NAMALWA (cell line): Measurements from ENCODE around the gene DNAJC16.
"Not testable (repeated sequence)": the region's sequence is repeated elsewhere in the genome, so short reads cannot be mapped to it uniquely, and the experiment has no call there.

Experiments
- DNase-seq: peaks from one replicate; pipeline ENCODE4 v3.0.0-alpha.2; 2015; ENCODE audit warnings: low spot score

Gene DNAJC16

DNA sequence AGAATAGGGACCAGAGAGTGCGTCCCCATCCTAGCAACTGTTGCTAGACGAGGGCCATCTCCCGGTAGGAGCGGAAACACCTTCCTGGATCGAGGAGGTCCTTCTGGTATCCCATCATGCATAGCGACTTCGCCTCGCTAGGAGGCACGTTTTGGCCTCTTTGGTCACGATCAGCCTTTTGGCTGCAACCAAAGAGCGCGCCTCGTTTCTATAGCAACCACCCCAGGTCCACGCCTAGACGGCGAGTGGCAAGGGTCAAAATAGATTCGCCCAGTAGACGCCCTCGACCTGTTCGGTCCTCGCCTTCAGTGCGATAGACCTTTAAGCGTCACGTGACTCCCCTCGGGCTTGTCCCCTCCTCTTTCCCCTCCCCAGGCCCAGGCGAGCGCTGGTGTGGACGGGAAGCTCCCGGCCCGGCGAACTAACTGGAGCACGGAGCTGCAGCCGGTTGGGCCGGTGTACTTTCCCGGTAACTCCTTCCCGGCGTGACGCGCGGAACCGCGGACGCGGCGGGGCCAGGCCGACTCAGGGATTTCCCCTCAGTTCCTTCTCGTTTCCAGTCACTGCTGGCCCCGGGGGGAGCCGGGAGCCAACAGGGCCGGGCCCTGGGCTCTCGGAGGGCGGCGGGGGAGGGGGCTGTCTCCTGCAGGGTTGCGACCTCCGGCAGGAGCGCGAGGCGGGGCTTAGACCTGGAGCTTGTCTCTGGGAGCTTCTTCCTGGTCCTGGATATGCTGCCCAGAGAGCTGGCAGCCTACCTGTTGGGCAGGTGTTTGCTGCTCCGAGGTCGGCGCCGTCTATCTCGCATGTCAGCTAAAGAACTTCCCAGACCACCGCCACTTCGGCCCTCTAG is at the start of gene DNAJC16:
Gene DNAJC16 (plus strand): TSS at position 359 of the 850 bp plus-strand sequence. CDS start 2,258 bp downstream, outside the sequence.
- DNase-seq: peak; percentile 100

DNA sequence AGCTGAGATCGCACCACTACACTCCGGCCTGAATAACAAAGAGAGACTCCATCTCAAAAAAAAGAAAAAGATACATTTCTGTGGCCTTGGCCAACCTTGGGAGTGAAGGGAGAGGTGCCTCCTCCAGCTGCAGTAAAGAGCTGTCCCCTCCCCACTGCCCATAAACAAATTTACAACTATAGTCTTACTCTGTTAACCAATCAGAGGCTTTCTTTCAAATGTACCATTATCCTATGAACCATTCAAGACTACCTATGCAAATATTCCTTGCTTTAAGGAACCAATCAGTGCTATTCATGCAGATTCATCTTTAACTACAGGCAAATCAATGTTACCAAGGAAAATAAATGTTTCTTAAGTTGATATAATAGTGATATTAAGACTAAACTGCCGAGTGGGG is 49.7 kb upstream of the DNAJC16 start:
- peak; percentile 61 for DNase-seq

DNA sequence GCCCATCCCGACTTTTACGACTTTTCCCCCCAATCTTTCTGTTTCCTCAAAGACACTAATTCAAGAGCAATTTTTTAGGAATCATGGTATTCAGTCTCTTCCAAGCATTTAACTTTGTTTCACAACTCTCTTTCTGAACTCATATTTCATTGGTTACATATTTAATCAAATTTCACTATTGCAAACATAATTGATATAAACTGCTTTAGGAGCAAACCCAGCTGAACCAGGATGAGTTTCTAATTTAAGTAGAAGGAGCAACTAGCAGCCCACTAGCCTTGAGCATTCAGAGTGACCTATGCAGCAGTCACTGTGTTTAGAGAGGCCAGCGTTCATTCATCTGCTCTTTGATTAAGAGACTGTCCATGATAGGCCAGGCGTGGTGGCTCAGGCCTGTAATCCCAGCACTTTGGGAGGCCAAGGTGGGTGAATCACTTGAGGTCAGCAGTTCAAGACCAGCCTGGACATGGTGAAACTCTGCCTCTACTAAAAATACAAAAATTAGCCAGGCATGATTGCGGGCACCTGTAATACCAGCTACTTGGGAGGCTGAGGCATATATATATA is 48.9 kb upstream of the DNAJC16 start:
- no peak for DNase-seq

DNA sequence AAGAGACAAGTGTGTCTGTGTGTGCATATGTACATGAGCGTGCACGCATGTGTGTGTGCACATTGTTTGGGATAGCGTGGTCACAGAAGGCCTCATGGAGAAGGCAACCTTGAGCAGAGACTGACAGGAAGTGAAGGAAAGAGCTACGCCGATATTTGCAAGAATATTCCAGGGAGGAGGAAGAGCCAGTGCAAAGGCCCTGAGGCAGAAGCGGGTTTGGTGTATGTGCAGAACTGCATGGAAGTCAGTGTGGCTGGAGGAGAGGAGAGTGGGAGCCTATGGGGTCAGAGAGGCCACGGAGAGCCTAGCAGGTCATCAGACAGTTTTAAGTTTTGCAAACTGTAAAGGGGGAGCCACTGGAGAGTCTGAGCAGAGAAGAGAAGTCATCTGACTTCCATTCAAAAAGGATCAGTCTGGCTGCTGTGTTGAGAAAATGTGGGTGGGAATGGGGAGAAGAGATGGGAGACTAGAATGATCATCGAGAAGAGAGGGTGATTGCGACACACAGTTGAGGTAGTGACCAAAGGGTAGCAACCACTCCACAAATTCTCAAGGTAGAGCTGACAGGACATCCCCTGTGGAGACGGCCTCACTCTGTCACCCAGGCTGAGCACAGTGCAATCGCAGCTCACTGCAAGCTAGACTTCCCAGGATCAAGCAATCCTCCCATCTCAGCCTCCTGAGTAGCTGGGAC is 46.8 kb upstream of the DNAJC16 start:
- DNase-seq: no peak

DNA sequence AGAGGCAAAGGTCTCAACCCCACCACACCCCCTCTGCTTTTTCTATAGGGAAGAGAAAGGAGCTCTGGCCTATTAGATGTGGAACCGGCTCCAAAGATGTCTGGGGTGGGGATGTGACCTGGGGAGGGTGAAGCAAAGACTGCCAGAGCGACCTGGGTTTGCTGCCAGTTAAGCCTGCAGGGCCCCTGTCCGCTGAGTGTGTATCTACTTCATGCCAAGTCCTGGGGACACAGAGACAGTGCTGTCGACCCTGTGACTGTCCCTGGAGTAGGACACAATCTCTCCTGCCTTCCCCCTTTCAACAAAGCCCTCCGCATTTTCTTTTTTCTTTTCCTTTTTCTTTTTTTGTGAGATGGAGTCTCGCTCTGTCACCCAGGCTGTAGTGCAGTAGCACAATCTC is 44.2 kb upstream of the DNAJC16 start:
- not testable (repeated sequence) for DNase-seq

DNA sequence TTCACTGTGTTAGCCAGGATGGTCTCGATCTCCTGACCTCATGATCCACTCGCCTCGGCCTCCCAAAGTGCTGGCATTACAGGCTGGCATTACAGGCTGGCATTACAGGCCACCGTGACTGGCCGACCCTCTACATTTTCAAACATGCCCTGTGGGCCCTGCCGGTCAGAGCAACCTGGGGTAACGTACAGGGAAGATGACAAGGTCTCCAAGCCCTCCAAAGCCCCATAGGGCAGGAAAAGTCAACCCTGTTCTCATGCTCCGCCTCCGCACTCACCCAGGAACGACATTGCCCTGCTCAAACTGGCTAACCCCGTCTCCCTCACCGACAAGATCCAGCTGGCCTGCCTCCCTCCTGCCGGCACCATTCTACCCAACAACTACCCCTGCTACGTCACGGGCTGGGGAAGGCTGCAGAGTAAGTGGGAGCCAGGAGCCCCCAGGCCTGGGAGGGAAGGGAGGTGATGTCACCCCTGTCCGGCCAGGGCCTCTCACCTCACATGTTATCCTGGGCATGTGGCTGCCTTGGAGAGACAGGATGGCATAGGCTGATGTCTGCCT is 43.6 kb upstream of the DNAJC16 start:
- not testable (repeated sequence) for DNase-seq

DNA sequence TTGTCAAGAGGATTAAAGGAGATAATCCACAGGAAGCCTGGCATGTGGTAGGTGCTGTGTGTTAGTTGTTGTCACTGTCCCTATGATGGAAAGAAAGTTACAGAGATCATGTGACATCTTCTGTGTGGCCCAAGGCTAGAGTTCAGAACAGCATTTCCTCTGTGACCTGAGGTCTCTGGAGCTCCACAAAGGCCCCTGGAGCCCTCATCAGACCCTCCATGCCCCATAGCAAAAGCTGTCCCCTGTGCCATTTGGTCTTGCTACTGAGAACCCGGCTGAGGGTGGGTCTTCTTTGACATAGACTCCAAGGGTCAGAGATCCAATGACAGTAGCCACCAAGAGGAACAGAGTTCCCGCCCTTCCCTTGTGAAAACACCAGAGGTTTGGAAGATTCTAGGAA is 42.7 kb upstream of the DNAJC16 start:
- no peak for DNase-seq

DNA sequence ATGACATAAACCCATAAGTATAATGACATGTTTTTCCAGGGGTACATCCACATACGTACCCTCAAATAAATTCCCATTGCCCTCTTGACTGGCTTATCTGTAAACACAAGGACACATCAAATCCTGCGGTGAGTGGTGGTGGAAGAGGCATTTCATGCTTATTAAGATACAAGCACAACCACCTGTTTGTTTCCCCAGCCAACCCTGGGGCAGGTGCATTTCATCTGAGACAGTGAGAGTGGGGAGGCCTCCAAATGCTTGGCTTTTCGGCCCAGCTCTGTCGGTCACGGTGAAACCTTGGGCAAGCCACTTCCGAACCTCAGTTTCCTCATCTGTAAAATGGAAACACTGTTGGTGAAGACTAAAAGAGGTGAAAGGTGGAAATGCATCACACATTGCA is 42.2 kb upstream of the DNAJC16 start:
- DNase-seq: not testable (repeated sequence)

DNA sequence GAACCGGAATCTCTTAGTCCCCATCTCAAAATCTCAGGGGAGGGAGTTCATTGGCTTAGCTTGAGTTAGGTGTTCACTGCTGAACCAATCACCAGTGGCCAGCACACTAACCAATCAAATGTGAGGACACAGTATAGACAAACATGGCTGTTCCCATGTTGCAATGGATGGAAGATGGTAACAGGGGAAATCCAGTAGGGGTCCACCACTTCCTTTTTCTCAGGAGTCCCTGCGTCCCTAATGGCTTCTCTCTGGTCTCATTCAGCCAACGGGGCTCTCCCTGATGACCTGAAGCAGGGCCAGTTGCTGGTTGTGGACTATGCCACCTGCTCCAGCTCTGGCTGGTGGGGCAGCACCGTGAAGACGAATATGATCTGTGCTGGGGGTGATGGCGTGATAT is 41.0 kb upstream of the DNAJC16 start:
- DNase-seq: no peak

DNA sequence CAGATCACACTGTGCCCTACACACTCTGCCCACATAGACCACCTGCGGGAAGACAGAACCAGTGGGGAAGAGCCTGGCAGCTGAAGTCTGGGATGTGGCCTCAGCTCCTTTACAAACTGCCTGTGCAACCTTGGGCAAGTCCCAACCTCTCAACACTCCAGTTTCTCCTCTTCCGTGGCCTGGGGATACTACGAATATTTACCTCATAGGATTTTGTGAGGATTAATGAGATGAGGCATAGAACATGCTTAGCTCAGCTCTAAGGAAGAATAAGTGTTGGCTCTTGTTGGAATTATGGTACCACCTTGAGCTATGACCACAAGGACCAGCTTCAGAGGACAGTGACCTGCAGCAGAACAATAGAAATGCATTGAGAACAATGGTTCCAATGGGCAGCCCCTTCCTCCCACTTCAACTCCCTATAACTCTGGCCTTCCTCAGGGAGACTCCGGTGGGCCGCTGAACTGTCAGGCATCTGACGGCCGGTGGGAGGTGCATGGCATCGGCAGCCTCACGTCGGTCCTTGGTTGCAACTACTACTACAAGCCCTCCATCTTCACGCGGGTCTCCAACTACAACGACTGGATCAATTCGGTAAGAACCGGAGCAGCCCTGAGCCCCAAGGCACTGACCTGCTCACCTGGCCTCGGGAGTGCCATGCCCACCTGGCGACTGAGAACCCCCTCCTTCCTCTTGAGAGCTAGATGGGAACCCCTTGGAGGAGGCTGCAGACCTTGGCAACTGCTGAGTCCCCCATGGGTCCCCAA is 39.6 kb upstream of the DNAJC16 start:
- DNase-seq: not testable (repeated sequence)

DNA sequence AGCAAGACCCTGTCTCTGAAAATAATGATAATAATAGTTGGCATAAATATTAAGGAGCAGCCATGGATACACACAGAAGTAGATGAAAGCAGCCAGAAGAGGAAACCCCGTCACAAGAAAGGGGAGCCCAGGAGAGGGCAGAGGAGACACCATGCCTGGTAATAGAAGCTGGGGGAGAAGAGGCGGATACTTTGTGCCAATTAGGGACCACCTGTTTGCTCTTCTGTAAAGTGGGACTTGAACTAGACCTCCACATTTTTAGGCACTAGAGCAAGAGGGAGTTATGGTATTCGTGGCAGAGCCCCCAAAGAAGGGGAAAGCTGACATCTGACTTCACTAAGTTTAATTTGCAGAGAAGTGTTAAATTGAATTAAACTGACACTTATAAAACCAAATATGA is 38.3 kb upstream of the DNAJC16 start:
- DNase-seq: no peak

DNA sequence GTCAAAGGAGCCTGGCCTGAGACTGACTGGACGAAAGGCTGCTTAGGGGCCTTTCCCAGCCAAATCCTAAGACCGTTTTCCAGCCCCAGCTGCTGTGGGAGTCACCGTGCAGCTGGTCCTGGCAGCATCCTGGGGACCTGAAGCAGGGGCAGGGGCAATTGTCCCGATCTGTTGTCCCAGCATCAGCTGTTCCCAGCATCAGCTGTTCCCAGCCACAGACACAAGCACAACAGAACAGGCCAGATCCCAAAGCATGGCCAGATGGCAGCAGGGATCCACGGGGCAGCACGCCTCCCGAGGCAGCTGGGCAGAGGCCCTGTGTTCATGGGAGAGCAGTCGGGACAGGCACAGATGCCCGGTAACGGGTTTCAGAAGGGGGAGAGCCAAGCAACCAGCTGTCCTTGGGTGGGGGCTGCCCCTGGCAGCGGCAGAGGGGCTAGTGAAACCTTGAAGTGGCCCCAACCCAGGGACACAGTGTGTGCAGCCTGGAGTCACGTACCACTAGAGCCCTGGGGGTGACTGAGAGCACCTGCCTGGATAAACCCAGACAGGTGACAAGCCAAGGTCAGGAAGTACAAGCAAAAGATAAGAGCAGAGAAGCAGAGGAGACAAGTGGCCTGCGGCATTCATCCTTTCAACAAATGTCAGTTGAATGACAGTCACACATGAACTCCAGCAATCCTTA is 37.5 kb upstream of the DNAJC16 start:
- DNase-seq: no peak

DNA sequence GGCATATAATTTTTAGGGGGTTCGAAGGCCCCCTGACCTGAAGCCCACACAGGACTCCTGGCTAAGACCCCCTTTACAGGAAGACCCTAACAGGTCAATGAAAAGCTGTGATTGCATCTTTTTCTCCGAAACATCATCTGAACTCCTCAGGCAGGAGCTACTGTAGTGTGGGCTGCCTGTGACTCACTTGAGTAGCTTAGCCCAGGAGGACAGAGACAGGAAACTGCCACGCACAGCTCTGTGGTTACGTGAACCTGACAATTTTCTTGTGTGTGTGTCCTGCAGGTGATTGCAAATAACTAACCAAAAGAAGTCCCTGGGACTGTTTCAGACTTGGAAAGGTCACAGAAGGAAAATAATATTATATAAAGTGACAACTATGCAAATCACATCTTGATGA is 35.6 kb upstream of the DNAJC16 start:
- not testable (repeated sequence) for DNase-seq

DNA sequence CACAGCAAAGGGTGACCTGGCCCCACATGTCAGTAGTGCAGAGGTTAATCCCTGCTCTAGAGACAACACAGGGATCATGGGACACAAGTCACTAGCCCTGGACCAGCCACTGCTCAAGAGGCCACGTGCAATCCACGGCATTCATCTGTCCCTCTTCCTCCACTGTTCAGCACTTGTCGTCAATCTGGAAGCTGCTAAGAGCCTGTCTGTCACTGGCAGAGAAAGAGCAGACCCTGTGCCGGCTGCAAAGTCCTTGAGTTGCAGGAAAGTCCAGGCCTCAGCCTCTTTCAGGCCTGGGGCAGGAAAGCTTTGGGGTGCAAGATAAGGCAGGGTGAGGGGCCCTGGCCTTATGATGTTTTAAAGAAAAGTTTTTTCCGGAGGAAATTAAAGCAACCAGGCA is 34.1 kb upstream of the DNAJC16 start:
- DNase-seq: no peak

DNA sequence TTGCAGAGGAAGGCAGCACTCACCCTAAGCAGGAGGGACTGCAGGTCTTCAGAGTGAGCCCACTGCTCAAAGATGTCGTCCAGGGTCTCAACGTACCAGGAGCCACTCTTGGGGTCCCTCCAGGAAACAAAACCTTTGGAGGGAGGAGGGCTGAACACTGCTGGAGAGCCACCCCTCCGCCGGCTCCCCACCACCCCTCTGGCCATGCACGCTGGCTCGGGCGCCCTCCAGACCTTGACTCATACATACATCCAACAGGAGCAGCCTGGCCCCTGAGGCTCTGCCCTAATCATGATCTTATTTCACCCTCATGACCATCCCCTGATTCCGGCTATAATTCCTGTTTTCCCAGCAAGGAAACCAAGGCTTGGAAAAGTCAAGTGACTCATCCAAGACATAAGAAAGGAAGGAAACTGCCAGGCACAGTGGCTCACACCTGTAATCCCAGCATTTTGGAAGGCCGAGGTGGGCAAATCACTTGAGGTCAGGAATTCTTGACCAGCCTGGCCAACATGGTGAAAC is 32.7 kb upstream of the DNAJC16 start:
- no peak for DNase-seq

DNA sequence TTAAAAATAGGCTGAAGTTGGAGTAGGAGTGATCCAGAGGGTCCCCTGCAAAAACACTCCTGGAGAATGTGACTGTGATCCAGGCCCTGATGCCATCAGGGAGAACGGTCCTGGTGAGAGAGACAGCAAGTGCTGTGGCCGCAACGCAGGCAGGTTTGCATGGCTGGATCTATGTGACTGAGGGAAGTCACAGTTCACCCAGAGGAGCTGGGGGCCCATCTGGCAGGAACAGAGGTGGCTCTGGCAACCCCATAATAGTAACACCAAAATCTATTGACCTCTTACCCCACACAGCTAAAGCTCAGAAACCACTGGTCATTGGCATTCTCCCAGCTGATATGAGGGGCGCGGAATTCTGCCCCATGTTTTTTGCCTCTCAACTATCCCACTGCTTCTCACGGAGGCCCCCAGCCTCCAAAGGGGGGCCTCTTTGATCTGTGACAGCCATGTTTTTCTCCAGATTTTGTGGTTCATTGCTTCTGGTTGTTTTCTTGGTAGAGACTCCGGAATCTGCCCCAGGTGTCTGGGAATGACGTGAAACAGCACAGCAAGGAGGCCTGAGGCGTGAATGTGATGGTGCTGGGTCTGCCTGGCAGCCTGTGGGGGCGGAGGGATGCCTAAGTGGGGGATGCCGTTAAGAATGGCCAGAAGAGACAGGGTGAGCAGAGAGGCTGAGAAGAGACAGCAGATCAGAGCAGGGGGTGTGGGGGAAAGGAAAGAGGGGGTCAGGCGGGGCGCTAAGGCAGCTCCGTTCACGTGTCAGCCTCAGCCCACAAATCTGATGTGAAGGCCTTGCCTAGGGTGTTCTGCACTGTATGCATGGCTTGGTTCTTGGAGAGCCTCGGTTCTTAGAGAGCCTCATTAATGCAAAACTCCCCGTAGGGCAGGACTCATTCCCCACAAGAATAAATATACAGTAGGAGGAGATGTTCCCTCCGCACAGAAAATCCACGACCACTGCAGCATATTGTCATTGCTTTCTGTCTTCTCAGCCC is 26.2 kb upstream of the DNAJC16 start:
- DNase-seq: no peak

DNA sequence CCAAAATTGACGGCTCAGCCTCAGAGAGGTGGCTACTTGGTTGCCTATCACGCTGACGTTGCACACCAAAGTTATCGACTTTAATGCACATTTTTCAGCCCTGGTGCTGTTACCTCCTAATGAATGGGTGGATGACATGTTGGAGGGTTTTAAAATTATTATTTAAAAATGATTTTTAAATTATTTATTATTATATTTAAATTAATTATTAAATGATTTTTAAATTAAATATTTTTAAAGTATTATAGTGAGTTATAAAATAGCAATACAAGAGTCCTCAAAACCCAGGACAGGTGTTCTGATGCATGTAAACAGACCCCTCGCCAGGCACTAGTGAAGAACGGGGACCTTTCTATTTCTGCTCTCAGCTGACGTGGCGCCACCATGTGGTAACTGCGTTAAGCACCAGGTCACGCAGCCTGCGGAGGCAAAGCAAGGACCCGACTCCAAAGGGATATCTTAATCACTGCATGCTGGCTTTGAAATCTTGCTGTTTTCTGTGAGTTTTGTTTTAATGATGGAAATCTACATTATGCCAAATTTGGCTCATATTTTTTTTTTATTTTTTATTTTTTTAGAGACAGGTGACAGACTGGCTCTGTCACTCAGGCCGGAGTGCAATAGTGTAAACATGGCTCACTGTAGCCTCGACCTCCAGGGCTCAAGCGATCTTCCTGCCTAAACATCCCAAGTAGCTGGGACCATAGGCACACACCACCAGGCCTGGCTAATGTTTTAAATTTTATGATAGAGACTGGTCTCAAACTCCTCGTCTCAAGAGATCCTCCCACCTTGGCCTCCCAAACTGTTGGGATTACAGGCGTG is 25.2 kb upstream of the DNAJC16 start:
- DNase-seq: peak; percentile 85

DNA sequence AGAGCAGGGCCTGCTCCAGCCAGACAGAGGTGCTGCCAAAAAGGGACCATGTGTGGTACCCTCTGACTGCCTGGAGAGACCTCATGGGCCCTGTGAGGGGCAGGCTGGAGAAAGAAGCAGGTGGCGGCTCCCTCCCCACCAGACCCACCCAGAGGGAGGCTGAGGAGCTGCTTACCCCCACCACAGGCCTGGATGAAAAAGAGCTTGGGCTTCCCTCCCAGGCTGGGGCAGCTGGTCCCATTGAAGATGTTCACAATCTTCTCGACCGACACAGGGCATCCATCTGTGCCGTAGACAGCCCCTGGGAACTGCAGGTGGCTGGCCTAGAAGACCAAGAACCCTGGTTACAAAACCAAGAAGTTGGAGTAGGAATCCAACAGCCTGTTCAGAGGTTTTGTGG is 22.2 kb upstream of the DNAJC16 start:
- no peak for DNase-seq

DNA sequence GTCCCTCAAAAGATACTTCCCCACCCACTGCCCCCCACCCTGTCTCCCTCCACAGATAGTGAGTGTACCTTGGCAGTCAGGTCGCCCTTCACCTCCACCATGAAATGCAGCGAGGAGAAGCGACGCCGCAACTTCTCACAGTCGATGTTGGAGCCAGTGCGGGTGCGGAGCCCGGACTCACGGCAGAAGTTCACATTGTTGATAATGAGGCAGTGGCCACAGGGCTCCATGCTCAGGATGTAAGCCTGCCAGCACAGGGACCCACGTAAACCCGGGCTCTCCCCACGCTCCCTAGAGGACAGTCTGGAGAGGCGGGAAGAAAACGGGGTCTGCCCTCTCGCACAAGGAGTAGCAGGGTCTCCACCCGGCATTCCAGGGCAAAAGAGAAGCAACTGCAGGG is 19.8 kb upstream of the DNAJC16 start:
- DNase-seq: no peak
